Thymus (tissue), 11 donors: ENCODE data around the gene FRMD4A. TPM values are rescaled to one million over a fixed set of nuclear protein-coding genes. Genes with fewer than 3 reads are reported as not detected.

Experiments used
- DNase-seq, 9 donors: peaks; one replicate each; pipeline ENCODE4 v3.0.0-alpha.2; 2013; ENCODE audit warnings: low spot score in 9 of 9, low read depth in 6 of 9, missing footprints in 1 of 9
- H3K27ac ChIP-seq, 2 donors: one replicate each; pipeline ENCODE4 v1.5.1; 2013; ENCODE audit warnings: control low read depth in 1 of 2, low read depth in 1 of 2, low read length in 1 of 2, mild to moderate bottlenecking in 1 of 2, moderate library complexity in 1 of 2
- H3K27me3 ChIP-seq, 2 donors: one replicate each; pipeline ENCODE4 v1.5.1; 2013; ENCODE audit warnings: low read length in 1 of 2; ENCODE audit not compliant: control insufficient read depth in 2 of 2, insufficient read depth in 1 of 2
- H3K36me3 ChIP-seq, 2 donors: one replicate each; pipeline ENCODE4 v1.5.1; 2013; ENCODE audit warnings: low read length in 1 of 2, mild to moderate bottlenecking in 1 of 2, moderate library complexity in 1 of 2; ENCODE audit not compliant: control insufficient read depth in 2 of 2, insufficient read depth in 2 of 2
- H3K4me1 ChIP-seq, 2 donors: one replicate each; pipeline ENCODE4 v1.5.1; 2013; ENCODE audit warnings: low read length in 2 of 2; ENCODE audit not compliant: control insufficient read depth in 2 of 2, insufficient read depth in 2 of 2
- H3K4me3 ChIP-seq, 2 donors: one replicate each; pipeline ENCODE4 v1.5.1; 2013; ENCODE audit warnings: low read length in 2 of 2, control low read depth in 1 of 2, mild to moderate bottlenecking in 1 of 2
- H3K9me3 ChIP-seq, 2 donors: one replicate each; pipeline ENCODE4 v1.5.1; 2013; ENCODE audit warnings: low read length in 1 of 2, mild to moderate bottlenecking in 1 of 2; ENCODE audit not compliant: control insufficient read depth in 2 of 2, insufficient read depth in 1 of 2
- WGBS: extraction: QIAGEN DNeasy Blood & Tissue Kit; methylation state at CpG from one replicate; pipeline ENCODE4 v1.1.7; 2013; 5-methylcytosine and 5-hydroxymethylcytosine counted together
- polyA plus RNA-seq: library from polyadenylated mRNA; stranded (reverse); fragments of 200-250 nt; gene quantifications from one replicate; pipeline ENCODE4 v1.2.3, GENCODE V29; 2013
- total RNA-seq: library from RNA; stranded (reverse); fragments of 120-200 nt; gene quantifications from one replicate; pipeline ENCODE4 v1.2.4, GENCODE V29; 2013
- donor health status: healthy.

Gene FRMD4A
- total and polyA plus RNA-seq, 2 donors, result 13.3 to 16.2 TPM

- no peak for DNase-seq
- Histone ChIP-seq H3K4me1 (no peaks in the 10 kb centered on the region), H3K27me3 (no peaks in the 10 kb centered on the region), H3K9me3 (no peaks in the 10 kb centered on the region), H3K27ac (no peak overlapping the region), H3K4me3 (no peak overlapping the region), H3K36me3 (peaks cover 20 to 29% of the 10 kb centered on the region in 2 donors)
- WGBS, result 99% methylated on average over 2 of the region's 2 CpGs
Measured at GRCh38 chr10:13604357-13605040, 726.2 kb downstream of the FRMD4A start.

GRCh38 chr10:13597909-13598308 lies 732.8 kb downstream of the FRMD4A start:
- H3K36me3 ChIP-seq, result peaks cover 10 to 12% of the 10 kb centered on the region in 2 donors
- 96% methylated on average over 5 of the region's 5 CpGs for WGBS

GRCh38 chr10:13594641-13595040 lies 736.1 kb downstream of the FRMD4A start:
- peaks cover 16 to 22% of the 10 kb centered on the region in 2 donors for H3K36me3 ChIP-seq
- no peaks in the 10 kb centered on the region for H3K4me1 ChIP-seq
- no peak overlapping the region for H3K27ac ChIP-seq
- H3K4me3 ChIP-seq, result no peak overlapping the region
- no peaks in the 10 kb centered on the region for H3K27me3 ChIP-seq
- no peaks in the 10 kb centered on the region for H3K9me3 ChIP-seq
- 96% methylated on average over 2 of the region's 2 CpGs for WGBS
- no peak for DNase-seq

More at GRCh38 chr10:13597909-13598308, 732.8 kb downstream of the FRMD4A start:
- Histone ChIP-seq H3K9me3 (no peaks in the 10 kb centered on the region), H3K27ac (no peak overlapping the region), H3K27me3 (no peaks in the 10 kb centered on the region), H3K4me1 (no peaks in the 10 kb centered on the region), H3K4me3 (no peak overlapping the region)
- DNase-seq, result no peak
